Renal cortical epithelial cell (primary cell): ENCODE measurements around the gene ACTL6B. TPM values are rescaled to one million over a fixed set of nuclear protein-coding genes. Genes with fewer than 3 reads are reported as not detected.
"Not testable (repeated sequence)": the region's sequence is repeated elsewhere in the genome, so short reads cannot be mapped to it uniquely, and the experiment has no call there.

ENCODE experiments used
- DNase-seq: peaks from one replicate; pipeline ENCODE4 v3.0.0-alpha.2; 2011; ENCODE audit warnings: low read depth
- total RNA-seq: library from RNA; depleted of rRNA; stranded (reverse); fragments of >200 nt; gene quantifications from 2 replicates; pipeline ENCODE4 v1.2.3, GENCODE V29; 2014

The ACTL6B gene
- not detected in 2 replicates for total RNA-seq

GRCh38 chr7:100655908-100656674 is at the start of gene ACTL6B:
Gene ACTL6B, minus strand, starts transcription at chr7:100656448. Its CDS starts 94 bp downstream, at chr7:100656354.
- no peak for DNase-seq

- peak; percentile 28 for DNase-seq
These were observed 49.1 kb upstream of the ACTL6B start for GRCh38 chr7:100705320-100705752.

DNA sequence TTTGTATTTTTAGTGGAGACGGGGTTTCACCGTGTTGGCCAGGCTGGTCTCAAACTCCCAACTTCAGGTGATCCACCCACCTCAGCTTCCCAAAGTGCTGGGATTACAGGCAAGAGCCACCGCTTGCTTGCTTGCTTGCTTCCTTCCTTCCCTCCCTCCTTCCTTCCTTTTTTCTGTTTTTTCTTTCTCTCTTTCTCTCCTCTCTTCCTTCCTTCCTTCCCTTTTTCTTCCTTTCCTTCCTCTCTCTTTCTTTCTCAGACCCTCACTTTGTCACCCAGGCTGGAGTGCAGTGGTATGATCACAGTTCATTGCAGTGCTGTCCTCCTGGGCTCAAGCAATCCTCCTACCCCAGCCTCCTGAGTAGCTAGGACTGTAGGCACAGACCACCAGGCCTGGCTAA is 44.8 kb upstream of the ACTL6B start:
- DNase-seq = not testable (repeated sequence)

GRCh38 chr7:100699018-100699417 is 42.8 kb upstream of the ACTL6B start:
- no peak for DNase-seq

DNA sequence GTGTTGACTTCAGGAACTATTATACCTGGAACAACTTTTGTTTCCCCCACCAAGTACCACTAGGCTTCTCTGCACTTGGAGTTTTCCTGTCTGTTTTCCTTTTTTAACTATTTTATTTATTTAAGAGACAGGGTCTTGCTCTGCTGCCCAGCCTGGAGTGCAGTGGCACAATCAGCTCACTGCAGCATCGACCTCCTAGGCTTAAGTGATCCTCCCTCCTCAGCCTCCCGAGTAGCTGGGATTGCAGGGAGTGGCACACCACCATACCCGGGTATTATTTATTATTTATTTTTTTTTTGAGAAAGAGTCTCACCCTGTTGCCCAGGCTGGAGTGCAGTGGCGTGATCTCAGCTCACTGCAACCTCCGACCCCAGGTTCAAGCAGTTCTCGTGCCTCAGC is 39.9 kb upstream of the ACTL6B start:
- no peak for DNase-seq

- no peak for DNase-seq
These were observed 38.0 kb upstream of the ACTL6B start, which contains the start of gene GIGYF1 for GRCh38 chr7:100694098-100694745. Gene GIGYF1, minus strand, starts transcription at chr7:100694250. Its CDS starts 6,012 bp downstream, at chr7:100688238.

- no peak for DNase-seq
These were observed 37.3 kb upstream of the ACTL6B start for GRCh38 chr7:100693312-100694097.

DNA sequence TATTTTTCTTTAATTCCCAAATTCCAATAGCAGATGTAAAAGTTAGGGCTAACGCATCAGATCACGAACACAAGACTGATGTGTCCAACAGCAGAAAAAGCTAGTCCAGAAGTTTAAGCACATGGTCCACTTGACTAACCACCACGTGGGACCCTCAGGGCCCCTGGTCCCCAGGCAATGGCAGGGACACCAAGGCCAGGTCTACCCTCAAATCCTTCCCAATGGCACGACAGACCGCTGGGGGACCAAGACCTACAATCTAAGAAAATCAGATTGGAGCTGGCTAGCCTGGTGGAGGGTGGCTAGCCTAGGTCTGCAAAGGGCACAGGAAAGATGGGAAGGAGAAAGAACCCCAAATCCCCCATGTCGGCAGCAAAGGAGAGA is 36.3 kb upstream of the ACTL6B start:
- no peak for DNase-seq

- DNase-seq = peak; percentile 23
These were observed 35.7 kb upstream of the ACTL6B start for GRCh38 chr7:100691676-100692577.

GRCh38 chr7:100689230-100690135 is 33.2 kb upstream of the ACTL6B start:
- DNase-seq = no peak

DNA sequence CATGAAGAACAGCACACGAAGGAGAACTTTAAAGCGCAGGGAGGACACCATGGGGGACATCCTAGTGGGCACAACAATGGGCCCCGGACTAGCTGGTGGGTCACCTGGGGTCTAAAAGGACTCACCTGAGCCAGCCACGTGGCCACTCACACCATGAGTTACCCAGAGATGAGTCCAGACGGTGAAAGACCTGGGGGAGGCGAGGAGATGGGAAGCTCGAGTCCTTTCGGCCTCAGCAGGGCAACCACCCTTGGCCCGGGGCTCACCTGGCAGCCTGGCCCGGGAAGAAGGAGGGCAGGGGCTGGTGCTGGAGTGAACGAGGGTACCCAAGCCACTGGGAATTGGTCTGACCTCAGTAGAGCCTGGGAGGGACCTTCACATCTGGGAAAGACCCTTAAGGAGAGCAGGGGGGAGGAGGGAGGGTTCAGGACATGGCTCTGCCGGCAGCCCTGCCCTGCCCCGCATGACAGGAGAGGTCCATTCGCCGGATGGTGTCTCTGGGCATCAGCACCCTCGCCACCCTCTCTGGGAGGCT is 32.1 kb upstream of the ACTL6B start:
- no peak for DNase-seq

GRCh38 chr7:100687751-100688300 is 31.6 kb upstream of the ACTL6B start:
- DNase-seq = no peak

DNA sequence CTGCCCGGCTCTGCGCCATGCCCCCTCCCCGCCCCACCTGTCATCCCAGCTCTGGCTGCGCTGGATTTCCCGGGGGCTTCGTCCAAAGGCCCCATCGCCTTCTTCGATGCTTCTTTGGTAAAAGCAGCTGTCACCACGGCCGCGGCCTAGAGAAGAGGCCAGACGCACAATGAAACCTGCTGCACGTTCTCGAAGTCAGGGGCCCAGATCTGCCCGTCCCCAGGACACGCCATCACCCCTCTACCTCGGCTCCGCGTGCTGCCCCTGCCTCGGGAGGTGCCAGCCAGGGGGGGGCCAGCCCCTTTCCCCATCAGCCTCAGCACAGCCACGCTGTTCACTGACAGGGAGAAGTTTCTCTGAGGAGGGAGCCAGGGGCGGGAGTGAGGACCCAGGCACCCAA is 31.0 kb upstream of the ACTL6B start:
- DNase-seq = no peak

- no peak for DNase-seq
These were observed 30.6 kb upstream of the ACTL6B start for GRCh38 chr7:100686822-100687211.

GRCh38 chr7:100686201-100686821 is 30.1 kb upstream of the ACTL6B start:
- DNase-seq = no peak

DNA sequence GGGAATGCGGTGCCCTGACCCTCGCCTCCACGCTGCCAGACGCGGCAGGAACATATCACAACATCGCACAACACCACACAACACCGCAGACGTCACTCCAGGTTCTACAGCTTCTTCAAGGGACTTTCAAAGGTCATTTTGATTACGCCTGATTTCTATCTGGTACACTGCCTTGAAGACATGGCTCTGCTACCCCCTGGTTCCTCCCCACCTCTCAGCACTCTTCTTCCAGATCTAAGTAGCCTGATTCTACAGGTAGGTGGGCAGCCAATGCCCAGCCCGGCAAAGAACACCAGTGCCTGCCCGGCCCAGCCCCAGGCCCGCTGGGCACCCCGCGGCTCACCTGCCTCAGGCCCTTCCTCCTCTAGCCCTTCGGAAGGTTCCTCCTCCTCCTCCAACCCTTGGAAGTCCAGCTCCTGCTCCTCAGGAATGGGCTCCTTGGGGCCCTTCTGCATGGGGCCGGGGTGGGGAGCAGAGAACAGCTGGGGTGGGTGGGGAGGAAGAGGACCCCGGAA is 29.4 kb upstream of the ACTL6B start:
- DNase-seq = no peak

DNA sequence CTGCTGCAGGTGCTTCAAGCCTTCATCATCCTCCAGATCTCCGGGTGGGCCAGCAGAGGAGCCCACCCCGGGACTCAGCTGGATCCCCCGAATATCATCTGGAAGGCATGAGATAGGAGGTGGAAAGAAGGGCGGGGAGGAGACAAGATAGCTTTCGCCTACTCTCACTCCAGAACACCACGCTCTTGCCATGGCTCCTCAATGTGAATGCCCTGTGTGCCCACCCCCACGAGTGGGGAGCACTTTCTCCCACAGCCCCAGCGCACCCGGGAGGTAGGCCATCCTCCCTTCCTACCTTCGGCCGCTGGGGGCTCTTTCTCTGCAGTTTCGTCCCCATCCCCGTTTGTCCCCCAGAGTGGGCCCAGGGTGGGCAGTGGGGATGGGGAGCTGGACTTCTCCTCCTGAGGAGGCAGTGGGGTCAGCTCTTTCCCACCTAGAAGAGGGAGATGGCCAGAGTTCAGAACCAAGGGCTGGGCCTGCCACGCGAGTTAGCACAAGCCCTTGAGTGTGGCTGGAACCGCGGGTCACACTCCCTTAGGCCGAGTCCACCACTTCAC is 28.9 kb upstream of the ACTL6B start:
- DNase-seq = no peak

GRCh38 chr7:100684534-100685042 is 28.3 kb upstream of the ACTL6B start:
- no peak for DNase-seq
